HG03060 (cell line): Measurements from ENCODE around the gene SEPTIN14.
"Not testable (repeated sequence)": the region's sequence is repeated elsewhere in the genome, so short reads cannot be mapped to it uniquely, and the experiment has no call there.

Experiments used
- ATAC-seq: cut with Tn5 transposase; IDR thresholded peaks from one replicate; pipeline ENCODE4 v1.9.1; 2021; ENCODE audit warnings: low read depth, moderate number of reproducible peaks; ENCODE audit not compliant: unreplicated experiment

SEPTIN14 gene

GRCh38 chr7:55862652-55863051 lies at the start of gene SEPTIN14:
SEPTIN14 (minus strand) TSS chr7:55862752; CDS start chr7:55861996, 756 bp downstream.
- not testable (repeated sequence) for ATAC-seq

- ATAC-seq, result peak; percentile 88
Measured at GRCh38 chr7:55903985-55904759, 41.6 kb upstream of the SEPTIN14 start.

GRCh38 chr7:55901059-55901458 lies 38.5 kb upstream of the SEPTIN14 start:
- not testable (repeated sequence) for ATAC-seq

- no peak for ATAC-seq
Measured at GRCh38 chr7:55898287-55898686, 35.7 kb upstream of the SEPTIN14 start.

- ATAC-seq, result no peak
Measured at GRCh38 chr7:55895021-55895420, 32.5 kb upstream of the SEPTIN14 start.

GRCh38 chr7:55893940-55894339 lies 31.4 kb upstream of the SEPTIN14 start:
- no peak for ATAC-seq

GRCh38 chr7:55888378-55888777 lies 25.8 kb upstream of the SEPTIN14 start:
- ATAC-seq, result not testable (repeated sequence)

- ATAC-seq, result no peak
Measured at GRCh38 chr7:55887821-55888247, 25.3 kb upstream of the SEPTIN14 start.

- no peak for ATAC-seq
Measured at GRCh38 chr7:55884321-55884720, 21.8 kb upstream of the SEPTIN14 start.

GRCh38 chr7:55878691-55879090 lies 16.1 kb upstream of the SEPTIN14 start:
- no peak for ATAC-seq

- ATAC-seq, result no peak
Measured at GRCh38 chr7:55877308-55877707, 14.8 kb upstream of the SEPTIN14 start.

GRCh38 chr7:55873765-55874164 lies 11.2 kb upstream of the SEPTIN14 start:
- no peak for ATAC-seq

- no peak for ATAC-seq
Measured at GRCh38 chr7:55871932-55872485, 9.5 kb upstream of the SEPTIN14 start.

- ATAC-seq, result not testable (repeated sequence)
Measured at GRCh38 chr7:55868989-55869388, 6.4 kb upstream of the SEPTIN14 start.

- not testable (repeated sequence) for ATAC-seq
Measured at GRCh38 chr7:55845164-55845563, 17.4 kb downstream of the SEPTIN14 start.

GRCh38 chr7:55838595-55838994 lies 24.0 kb downstream of the SEPTIN14 start:
- ATAC-seq, result no peak

- no peak for ATAC-seq
Measured at GRCh38 chr7:55827577-55827976, 35.0 kb downstream of the SEPTIN14 start.

GRCh38 chr7:55818686-55819085 lies 43.9 kb downstream of the SEPTIN14 start:
- ATAC-seq, result no peak

GRCh38 chr7:55797260-55797659 lies 65.3 kb downstream of the SEPTIN14 start:
- ATAC-seq, result not testable (repeated sequence)

- no peak for ATAC-seq
Measured at GRCh38 chr7:55794527-55794926, 68.0 kb downstream of the SEPTIN14 start.

GRCh38 chr7:55792048-55792447 lies 70.5 kb downstream of the SEPTIN14 start:
- ATAC-seq, result no peak

GRCh38 chr7:55787796-55788195 lies 74.8 kb downstream of the SEPTIN14 start:
- ATAC-seq, result no peak
